Measurements from ENCODE around the gene ITGAL.

ITGAL gene

GRCh38 chr16:30555315-30556124 lies 83.0 kb downstream of the ITGAL start:
- intact Hi-C loops (cut with DNase I): no loop called here

GRCh38 chr16:30556125-30556473 lies 83.6 kb downstream of the ITGAL start:
- intact Hi-C loops (cut with DNase I): no loop called here
- no peak for DNase-seq

More at GRCh38 chr16:30555315-30556124, 83.0 kb downstream of the ITGAL start:
- DNase-seq: no peak

GRCh38 chr16:30557707-30557956 lies 85.1 kb downstream of the ITGAL start:
- intact Hi-C loops (cut with DNase I): no loop called here
- peak in 4 of 42 donors; percentile 19 to 48 (median 39) for DNase-seq

GRCh38 chr16:30557957-30558788 lies 85.6 kb downstream of the ITGAL start, which contains the start of gene ZNF764:
TSS of gene ZNF764 (minus strand) at chr16:30558374. CDS start at chr16:30558182, 192 bp downstream.
- intact Hi-C loops (cut with DNase I): loop anchor here (1.0 kb wide), 1 partner anchor 24 kb away; the partner anchor contains the start of gene ZNF747
- DNase-seq: peak; percentile 96 to 100 (median 98)

- intact Hi-C loops (cut with DNase I): loop anchor here (1.0 kb wide), 1 partner anchor 25 kb away; the partner anchor contains the start of gene ZNF747
- DNase-seq: no peak
Observed at GRCh38 chr16:30558789-30559377, 86.3 kb downstream of the ITGAL start.

- no peak for DNase-seq
- intact Hi-C loops (cut with DNase I): no loop called here
Observed at GRCh38 chr16:30559690-30560089, 87.1 kb downstream of the ITGAL start.

- intact Hi-C loops (cut with DNase I): no loop called here
- DNase-seq: peak in 8 of 42 donors; percentile 10 to 59 (median 26)
Observed at GRCh38 chr16:30561089-30561816, 88.7 kb downstream of the ITGAL start.

GRCh38 chr16:30562021-30562420 lies 89.5 kb downstream of the ITGAL start:
- intact Hi-C loops (cut with DNase I): no loop called here
- no peak for DNase-seq

GRCh38 chr16:30565526-30565925 lies 93.0 kb downstream of the ITGAL start:
- intact Hi-C loops (cut with DNase I): no loop called here
- DNase-seq: no peak

- no peak for DNase-seq
- intact Hi-C loops (cut with DNase I): no loop called here
Observed at GRCh38 chr16:30565984-30566383, 93.4 kb downstream of the ITGAL start.

- intact Hi-C loops (cut with DNase I): no loop called here
- no peak for DNase-seq
Observed at GRCh38 chr16:30566531-30566930, 94.0 kb downstream of the ITGAL start.

- intact Hi-C loops (cut with DNase I): no loop called here
- peak in 36 of 42 donors; percentile 31 to 84 (median 56) for DNase-seq
Observed at GRCh38 chr16:30567160-30567990, 94.8 kb downstream of the ITGAL start.

GRCh38 chr16:30567991-30568638 lies 95.6 kb downstream of the ITGAL start:
- no peak for DNase-seq
- intact Hi-C loops (cut with DNase I): no loop called here

GRCh38 chr16:30569281-30569680 lies 96.7 kb downstream of the ITGAL start:
- intact Hi-C loops (cut with DNase I): no loop called here
- no peak for DNase-seq

- intact Hi-C loops (cut with DNase I): loop anchor here (5.0 kb wide), 1 partner anchor 33 kb away; no protein-coding TSS in a partner anchor
Observed at GRCh38 chr16:30569746-30570635, 97.4 kb downstream of the ITGAL start.

GRCh38 chr16:30570636-30571444 lies 98.3 kb downstream of the ITGAL start:
- intact Hi-C loops (cut with DNase I): loop anchor here (5.0 kb wide), 1 partner anchor 34 kb away; no protein-coding TSS in a partner anchor
- peak in 39 of 42 donors; percentile 15 to 68 (median 50) for DNase-seq

More at GRCh38 chr16:30569746-30570635, 97.4 kb downstream of the ITGAL start:
- no peak for DNase-seq
